T-helper 1 cell treated with Interleukin-12 subunit alpha and Interleukin-12 subunit beta and Interleukin-4 antibody, amounts not matched to agents 30 ng/mL and 1 ng/mL, for 36 hours (primary cell): ENCODE data around the gene PDGFB. TPM values are rescaled to one million over a fixed set of nuclear protein-coding genes. Genes with fewer than 3 reads are reported as not detected.

Source experiments
- intact Hi-C: fragments of 100-400 bp; cut with micrococcal nuclease; formaldehyde crosslinking; loops from one replicate; pipeline ENCODE4 v1.15.1; 2024
- total RNA-seq: library from RNA; stranded (reverse); gene quantifications from 2 replicates; pipeline ENCODE4 v1.2.3, GENCODE V29; 2022

The PDGFB gene
- total RNA-seq, 1 donor from 2014 or later, result 0.83 TPM

DNA sequence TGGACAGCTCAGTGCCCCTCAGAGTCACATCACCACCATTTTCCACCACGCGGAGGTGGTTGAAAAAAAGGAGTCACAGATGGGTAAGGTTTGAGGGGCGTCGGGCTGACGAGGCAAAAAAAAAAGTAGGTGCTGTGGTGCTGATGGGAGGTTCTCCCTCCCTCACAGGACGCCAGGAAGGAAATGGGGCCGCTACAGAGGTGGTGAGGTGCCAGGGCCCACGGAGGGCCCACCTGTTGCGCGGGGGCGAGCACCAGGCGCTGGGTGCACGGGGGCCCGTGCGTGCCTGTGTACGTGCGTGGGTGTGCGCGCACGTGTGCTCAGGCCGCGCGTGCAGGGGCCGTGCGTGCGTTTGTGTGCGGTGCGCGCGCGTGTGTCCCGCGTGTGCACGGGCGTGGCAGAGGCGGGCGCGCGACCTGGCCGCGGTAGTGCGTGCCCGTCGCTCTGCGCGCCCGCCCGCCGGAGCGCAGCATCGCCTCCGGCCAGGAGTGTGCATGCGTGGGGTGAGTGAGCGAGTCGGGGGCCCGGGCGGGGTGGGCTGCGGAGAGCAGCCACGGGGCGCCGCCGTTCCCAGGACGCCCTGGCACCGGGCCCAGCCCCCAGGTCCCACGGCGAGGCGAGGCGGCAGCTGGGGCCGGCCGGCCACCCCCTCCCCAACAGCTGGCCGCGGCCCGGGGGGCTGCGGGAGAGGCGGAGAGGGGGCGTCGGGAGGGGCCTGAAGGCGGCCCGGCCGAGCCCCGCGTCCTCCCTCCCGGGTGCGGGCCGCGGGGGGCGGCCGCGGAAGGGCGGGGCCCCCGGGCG lies 2.8 kb downstream of the PDGFB start:
- intact Hi-C loops, result no loop called here

DNA sequence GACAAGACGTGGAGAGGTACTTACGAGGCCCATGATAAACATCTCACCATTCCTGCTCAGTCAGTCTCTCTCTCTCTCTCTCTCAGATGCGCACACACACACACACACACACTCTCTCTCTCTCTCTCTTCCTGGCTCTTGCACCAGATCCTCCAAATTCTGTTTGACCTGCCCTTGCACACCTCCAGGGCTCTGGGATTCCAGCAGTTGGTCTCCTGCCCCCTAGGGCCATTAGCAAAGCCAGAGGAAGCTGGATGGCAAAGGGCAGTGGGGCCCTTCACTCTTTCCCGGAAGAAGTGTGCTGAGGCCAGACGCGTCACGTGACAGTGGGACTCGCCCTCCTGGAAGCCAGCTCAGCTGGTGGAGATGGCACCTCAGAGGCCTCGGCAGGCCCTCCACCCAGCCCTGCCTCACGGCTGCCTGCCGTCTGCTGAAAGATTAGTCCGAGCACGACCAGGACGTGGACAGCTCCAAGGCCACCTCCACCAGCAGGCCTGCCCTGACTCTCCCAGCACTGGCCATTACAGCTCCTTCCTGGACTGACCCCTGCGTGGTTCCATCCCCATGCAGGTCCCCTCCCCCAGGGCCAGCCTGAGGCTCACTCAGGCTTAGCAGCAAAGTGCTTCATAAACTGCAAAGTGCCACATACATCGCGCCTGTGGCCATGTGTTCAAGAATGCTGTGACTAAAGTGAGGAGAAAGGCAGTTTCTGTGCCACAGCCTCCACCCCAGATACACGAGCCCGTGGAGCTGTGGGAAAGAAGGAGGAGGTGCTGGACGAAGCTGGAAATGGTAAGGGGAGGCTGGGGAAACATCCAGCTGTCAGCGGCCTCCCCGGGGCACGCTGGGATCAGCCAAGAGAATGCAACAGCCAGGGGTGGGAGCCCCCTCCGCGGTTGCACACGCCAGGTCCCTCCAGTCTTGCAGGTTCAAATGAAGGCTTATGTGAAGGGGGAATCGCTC lies 3.7 kb downstream of the PDGFB start:
- intact Hi-C loops, result no loop called here

DNA sequence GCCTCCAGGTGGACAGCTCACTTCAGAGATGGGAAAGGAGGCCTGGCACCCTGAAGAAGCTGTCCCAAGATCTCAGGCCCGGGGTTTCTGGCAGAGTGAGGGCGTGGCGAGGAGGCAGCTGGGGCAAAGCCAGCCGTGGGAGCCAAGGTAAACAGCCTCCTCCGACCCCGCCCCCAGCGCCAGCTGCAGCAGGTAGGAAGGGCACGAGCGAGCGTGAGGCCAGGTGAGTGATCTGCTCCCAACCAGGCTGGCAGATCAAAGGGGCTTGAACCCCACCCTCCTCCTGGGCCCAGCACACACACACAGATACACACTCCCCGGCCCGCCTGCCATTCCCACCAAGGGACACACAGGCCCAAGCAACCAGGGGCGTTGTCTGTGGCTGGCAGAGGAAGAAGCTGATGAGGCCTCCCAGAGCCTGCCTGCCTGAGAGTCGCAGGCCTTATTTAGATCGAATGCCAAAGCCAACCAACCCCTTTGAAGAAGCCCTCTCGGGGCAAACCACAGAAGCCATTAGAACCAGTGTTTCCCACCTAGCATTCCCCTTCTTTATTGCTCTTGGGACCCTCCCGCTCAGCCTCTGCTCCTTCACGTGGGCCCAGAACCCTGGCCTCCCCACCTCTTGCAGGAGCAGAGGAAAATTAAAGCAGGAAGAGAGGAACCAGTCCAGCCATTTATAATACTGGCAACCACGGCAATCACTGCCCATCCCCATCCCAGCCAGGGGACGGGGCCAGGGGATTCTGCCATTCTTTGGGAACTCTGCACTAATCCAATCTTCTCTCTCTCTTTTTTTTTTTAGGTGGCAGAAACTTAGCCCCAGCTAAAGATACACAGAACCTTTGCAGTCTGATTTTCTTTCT lies 5.0 kb downstream of the PDGFB start:
- intact Hi-C loops, result loop anchor here (5.0 kb wide), 1 partner anchor 67 kb away; no protein-coding TSS in a partner anchor

- intact Hi-C loops, result loop anchor here (5.0 kb wide), 1 partner anchor 67 kb away; no protein-coding TSS in a partner anchor
Measured at GRCh38 chr22:39238966-39239505, 5.7 kb downstream of the PDGFB start.

DNA sequence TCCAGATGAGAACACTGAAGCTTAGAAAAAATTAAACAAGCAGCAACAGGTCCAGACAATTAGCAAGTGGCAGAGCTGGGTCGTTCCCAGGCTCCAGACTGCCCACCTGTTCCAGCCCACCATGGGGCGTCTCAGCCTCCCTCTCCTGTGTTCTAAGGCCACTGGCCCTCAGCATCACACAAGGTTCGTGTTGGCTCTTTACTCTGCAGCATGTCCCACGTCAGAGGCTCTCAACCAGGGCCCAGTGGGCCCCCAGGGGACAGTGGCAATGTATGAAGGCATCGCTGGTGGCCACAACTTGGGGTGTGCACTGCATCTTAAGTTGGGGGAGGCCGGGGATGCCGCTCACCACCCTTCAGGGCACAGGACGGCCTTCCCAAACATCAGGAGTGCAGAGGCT lies 6.2 kb downstream of the PDGFB start:
- intact Hi-C loops, result loop anchor here (5.0 kb wide), 1 partner anchor 66 kb away; no protein-coding TSS in a partner anchor

DNA sequence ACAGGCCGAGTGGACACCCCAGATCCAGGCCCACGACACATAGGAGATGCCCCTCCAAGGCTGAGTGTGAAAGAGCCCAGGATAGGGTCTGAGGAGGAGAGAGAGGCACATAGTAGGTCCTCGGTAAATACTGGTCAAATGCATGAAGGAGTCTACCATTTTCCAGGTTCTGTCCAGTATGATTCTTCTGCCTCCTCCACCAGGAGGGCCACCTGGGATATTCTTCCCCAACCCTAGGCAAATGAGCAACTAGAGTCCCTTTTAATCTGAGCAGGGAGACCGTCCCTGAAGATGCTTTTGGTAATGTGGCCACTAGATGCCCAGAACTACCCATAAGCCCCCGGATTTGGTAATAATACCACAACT lies 6.7 kb downstream of the PDGFB start:
- intact Hi-C loops, result loop anchor here (5.0 kb wide), 1 partner anchor 66 kb away; no protein-coding TSS in a partner anchor

DNA sequence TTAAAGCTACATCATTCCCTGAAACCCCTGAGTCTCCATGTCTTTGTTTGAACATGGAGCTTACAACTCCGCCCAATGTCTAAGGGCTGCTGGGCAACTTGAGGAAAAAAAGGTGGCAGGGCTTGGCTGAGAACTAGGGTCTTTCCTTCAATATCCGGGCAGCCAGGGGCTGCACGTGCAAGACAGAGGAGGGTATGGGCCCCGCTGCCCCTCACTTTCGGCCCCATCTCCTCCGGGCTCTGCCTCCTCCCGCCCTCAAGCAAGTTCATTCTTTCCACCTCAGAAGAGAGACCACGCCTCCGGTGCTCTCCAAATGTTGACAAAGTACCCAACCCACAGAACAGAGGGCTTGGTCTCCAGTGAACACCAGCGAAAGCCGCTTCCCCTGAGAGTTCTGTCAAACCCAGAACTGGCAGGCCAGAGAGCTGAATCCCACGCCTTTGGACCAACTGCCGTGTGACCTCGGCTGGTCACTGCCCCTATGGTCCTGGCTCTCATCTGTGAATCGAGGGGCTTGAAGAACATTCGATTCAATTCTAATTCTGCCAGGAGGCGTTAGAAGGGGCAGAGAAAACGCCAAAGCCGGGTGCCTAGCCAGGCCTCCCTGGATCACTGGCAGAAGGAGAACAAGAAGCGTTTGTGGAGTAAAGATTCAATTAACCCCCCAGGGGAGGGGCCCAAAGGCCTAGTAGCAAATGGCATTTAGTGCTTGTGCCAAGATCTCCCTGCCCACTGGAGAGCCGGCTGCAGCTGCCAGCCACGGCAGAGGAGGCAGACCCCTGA lies 7.3 kb downstream of the PDGFB start:
- intact Hi-C loops, result loop anchor here (5.0 kb wide), 1 partner anchor 65 kb away; no protein-coding TSS in a partner anchor

GRCh38 chr22:39236321-39237317 lies 8.2 kb downstream of the PDGFB start:
- intact Hi-C loops, result loop anchor here (5.0 kb wide), 1 partner anchor 64 kb away; no protein-coding TSS in a partner anchor

DNA sequence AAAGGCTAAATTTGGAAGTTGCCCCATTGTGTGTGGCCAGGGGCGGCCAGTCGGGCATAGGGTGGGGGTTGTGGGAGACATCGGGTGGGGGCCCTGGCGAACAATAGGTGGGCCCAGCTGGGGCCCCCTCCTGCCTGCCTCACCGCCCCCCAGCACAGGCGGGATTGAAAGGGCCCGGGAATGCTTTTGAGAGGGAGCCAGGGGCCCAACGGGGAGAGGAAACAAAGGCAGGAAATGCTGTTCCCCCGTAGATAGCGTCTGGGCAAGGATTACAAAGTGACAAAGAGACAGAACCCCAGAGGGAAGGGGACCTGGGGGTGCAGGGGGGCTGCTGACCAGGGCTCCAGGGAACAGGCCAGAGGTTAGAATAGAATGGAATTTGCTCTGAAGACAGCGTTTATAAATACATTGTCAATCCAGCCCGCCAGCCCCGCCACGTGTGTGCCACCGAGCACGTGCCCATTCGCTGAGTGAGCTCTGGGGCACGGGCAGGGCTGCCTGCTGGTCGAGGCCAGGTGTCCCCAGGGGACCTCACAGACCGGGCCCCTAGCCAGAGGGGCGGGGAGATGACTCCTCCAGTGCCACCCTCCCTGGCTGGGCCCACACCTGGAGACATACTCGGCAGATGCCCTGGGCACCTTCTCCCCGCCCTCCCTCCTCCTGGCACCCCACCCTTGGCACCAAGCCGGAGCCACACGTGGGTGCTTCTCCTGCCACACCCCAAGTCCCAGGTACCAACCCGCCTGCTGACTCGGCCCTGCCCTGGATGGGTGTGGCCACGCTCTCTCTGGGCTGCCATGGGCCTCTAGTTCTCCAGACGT lies 9.7 kb downstream of the PDGFB start:
- intact Hi-C loops, result loop anchor here (5.0 kb wide), 1 partner anchor 63 kb away; no protein-coding TSS in a partner anchor

- intact Hi-C loops, result no loop called here
Measured at GRCh38 chr22:39234472-39234787, 10.4 kb downstream of the PDGFB start.

DNA sequence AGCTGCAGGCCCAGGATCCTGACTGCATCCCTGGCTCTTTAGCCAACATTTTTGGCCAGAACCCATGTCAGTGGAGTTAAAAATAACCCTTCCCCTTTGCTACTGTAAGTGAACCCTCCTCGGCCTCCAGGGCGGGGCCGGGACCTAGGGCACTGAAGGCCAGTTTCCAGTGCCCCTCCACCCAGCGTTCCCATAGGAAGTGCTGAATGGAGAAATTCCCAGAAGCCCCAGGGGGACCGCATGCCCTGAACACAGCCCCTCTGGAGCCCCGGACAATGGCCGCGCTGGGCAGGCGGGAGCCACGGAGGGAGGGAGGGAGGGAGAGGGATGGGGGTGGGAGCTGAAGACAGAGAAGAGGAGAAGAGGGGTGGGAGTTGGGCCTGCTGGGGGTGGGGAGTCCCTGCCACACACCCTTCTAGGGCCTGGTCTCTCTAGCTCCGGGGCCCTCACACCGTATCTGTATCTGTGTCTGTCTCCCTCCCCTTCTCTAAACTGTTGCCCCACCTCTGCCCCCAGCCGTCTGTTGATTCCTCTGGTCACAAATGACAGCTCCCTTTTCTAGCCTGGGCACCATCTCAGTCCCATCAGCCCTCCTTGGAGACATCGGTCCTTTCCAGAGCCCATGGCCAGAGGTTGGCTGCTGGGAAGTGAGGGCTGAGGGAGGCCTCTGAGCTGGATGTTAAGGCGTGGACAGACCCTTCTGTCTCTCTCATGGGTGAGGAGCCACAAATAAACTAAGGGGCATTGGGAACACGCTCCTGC lies 10.9 kb downstream of the PDGFB start:
- intact Hi-C loops, result no loop called here

GRCh38 chr22:39232806-39233709 lies 11.7 kb downstream of the PDGFB start:
- intact Hi-C loops, result no loop called here

DNA sequence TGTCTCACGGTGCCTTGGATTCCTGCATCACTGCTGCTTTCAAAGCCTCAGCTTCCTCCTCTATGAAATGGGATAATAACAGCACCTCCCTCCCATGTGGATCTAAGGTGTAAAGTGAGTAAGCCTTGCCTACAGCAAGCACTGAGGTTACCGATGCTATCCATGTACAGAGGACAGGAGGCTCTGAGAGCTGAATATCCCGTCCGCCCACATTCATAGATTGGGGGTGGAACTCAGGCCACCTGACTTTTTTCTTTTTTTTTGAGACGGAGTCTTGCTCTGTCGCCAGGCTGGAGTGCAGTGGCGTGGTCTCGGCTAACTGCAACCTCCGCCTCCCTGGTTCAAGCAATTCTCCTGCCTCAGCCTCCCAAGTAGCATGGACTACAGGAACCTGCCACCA lies 12.5 kb downstream of the PDGFB start:
- intact Hi-C loops, result no loop called here

DNA sequence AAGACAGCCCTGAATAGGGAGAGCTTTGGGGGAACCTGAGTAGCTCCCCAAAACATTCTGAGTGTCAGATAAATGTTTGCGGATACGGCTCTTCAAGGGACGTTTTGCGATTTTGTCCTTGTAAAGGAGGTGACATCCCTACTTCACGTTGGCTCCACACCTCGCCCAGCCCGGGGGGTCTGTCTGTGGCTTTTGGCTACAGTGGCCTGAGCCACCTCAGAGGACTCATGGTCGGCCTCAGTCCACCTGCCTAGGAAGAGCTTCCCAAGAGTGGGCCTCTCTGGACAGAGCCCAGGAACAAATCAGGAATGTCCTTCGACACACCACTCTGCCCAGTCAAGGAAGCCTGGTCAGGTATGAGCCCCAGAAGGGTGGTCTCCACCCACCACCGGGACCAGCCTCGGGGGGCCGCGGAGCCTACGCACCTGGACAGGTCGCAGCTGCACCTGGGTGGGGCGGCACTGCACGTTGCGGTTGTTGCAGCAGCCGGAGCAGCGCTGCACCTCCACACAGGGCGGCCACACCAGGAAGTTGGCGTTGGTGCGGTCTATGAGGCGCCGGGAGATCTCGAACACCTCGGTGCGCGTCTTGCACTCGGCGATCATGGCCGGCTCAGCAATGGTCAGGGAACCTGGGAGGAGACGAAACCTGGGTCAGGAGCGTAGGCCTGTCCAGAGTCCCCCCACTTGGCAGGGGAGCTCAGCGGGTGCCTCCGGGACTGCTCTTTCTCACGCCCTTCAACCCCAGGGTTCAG lies 13.4 kb downstream of the PDGFB start:
- intact Hi-C loops, result no loop called here
